Measurements from ENCODE around the gene CCDC57. TPM values are rescaled to one million over a fixed set of nuclear protein-coding genes. Genes with fewer than 3 reads are reported as not detected.

Gene CCDC57
- total RNA-seq, 1 donor from 2014 or later = 56.6 TPM

GRCh38 chr17:82239926-82240505 lies 27.4 kb upstream of the CCDC57 start:
- intact Hi-C loops (cut with micrococcal nuclease) = loop anchor here (5.0 to 10.0 kb wide), 2 partner anchors 32 to 315 kb away; partner anchors contain the start of gene CSNK1D
- DNase-seq (no peak), ATAC-seq (ENCODE audit: low read depth) (no peak)
- ChIA-PET CTCF (no interaction called here), POLR2A (interaction anchor here (1.2 to 1.3 kb wide), 2 partner anchors 11 to 34 kb away, joined by 3 to 5 read pairs; partner anchors contain the start of gene SLC16A3)
- Mint-ChIP-seq H3K4me1 (peaks cover 36% of the 10 kb centered on the region), H3K27me3 (no peaks in the 10 kb centered on the region), H3K9me3 (no peaks in the 10 kb centered on the region), H3K27ac (no peak overlapping the region), H3K36me3 (ENCODE audit: low read depth) (peaks cover 41% of the 10 kb centered on the region), H3K4me3 (no peak overlapping the region)
- TF ChIP-seq, protein P1, sequence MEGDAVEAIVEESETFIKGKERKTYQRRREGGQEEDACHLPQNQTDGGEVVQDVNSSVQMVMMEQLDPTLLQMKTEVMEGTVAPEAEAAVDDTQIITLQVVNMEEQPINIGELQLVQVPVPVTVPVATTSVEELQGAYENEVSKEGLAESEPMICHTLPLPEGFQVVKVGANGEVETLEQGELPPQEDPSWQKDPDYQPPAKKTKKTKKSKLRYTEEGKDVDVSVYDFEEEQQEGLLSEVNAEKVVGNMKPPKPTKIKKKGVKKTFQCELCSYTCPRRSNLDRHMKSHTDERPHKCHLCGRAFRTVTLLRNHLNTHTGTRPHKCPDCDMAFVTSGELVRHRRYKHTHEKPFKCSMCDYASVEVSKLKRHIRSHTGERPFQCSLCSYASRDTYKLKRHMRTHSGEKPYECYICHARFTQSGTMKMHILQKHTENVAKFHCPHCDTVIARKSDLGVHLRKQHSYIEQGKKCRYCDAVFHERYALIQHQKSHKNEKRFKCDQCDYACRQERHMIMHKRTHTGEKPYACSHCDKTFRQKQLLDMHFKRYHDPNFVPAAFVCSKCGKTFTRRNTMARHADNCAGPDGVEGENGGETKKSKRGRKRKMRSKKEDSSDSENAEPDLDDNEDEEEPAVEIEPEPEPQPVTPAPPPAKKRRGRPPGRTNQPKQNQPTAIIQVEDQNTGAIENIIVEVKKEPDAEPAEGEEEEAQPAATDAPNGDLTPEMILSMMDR (IDR thresholded peaks at IDR 0.05) = no peak

DNA sequence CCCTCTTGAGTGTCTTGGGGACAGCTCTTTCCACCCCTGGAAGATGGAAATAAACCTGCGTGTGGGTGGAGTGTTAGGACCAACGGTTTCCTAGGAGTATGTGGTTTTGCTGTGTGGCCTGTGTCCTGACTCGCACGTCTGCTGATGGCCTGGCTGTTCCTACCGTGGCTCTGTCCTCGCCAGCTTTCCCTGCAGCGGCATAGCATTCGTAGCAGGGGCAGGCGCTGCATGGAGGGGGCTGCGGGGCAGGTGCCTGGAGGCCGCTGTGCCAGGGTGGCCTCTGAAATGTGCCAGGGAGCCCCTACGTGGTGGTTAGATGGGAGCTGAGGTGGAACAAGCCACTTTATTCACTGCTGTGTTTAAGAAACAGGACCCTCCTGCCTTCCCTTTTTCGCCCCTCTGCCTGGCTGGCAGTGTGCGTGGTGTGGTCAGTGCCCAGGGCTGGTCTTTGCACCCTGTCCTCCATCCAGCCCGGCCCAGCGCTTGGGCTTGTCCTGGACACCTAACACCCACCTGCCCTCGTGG lies 26.8 kb upstream of the CCDC57 start:
- H3K36me3 Mint-ChIP-seq (ENCODE audit: low read depth) = peaks cover 35% of the 10 kb centered on the region
- H3K9me3 Mint-ChIP-seq = no peaks in the 10 kb centered on the region
- CTCF ChIA-PET = interaction anchor here (1.5 kb wide), 1 partner anchor 27 kb away, joined by 3 read pairs; the partner anchor contains the start of gene CCDC57
- TF ChIP-seq, protein P1 (IDR thresholded peaks at IDR 0.05) = no peak
- intact Hi-C loops (cut with micrococcal nuclease) = loop anchor here (5.0 to 10.0 kb wide), 2 partner anchors 33 to 315 kb away; partner anchors contain the start of gene CSNK1D
- no peak overlapping the region for H3K27ac Mint-ChIP-seq
- no peaks in the 10 kb centered on the region for H3K27me3 Mint-ChIP-seq
- no peak overlapping the region for H3K4me3 Mint-ChIP-seq
- POLR2A ChIA-PET = interaction anchor here (1.2 to 1.3 kb wide), 2 partner anchors 10 to 34 kb away, joined by 3 to 5 read pairs; partner anchors contain the start of gene SLC16A3
- peaks cover 39% of the 10 kb centered on the region for H3K4me1 Mint-ChIP-seq
- DNase-seq (no peak), ATAC-seq (ENCODE audit: low read depth) (no peak)

GRCh38 chr17:82238472-82239201 lies 26.0 kb upstream of the CCDC57 start:
- no peaks in the 10 kb centered on the region for H3K9me3 Mint-ChIP-seq
- peak overlapping the region; percentile 80 for H3K27ac Mint-ChIP-seq
- DNase-seq (no peak), ATAC-seq (ENCODE audit: low read depth) (peak; percentile 21)
- H3K36me3 Mint-ChIP-seq (ENCODE audit: low read depth) = peaks cover 27% of the 10 kb centered on the region
- peak overlapping the region; percentile 71 for H3K4me3 Mint-ChIP-seq
- ChIA-PET CTCF (interaction anchor here (1.5 kb wide), 1 partner anchor 26 kb away, joined by 3 read pairs; the partner anchor contains the start of gene CCDC57), POLR2A (interaction anchor here (0.6 to 1.2 kb wide), 3 partner anchors 32 to 59 kb away, joined by 3 to 5 read pairs (median 3); no protein-coding TSS in a partner anchor)
- H3K4me1 Mint-ChIP-seq = peaks cover 44% of the 10 kb centered on the region
- no peaks in the 10 kb centered on the region for H3K27me3 Mint-ChIP-seq
- TF ChIP-seq, protein P1 (IDR thresholded peaks at IDR 0.05) = no peak
- intact Hi-C loops (cut with micrococcal nuclease) = loop anchor here (5.0 to 10.0 kb wide), 2 partner anchors 34 to 316 kb away; partner anchors contain the start of gene CSNK1D

GRCh38 chr17:82237746-82238471 lies 25.3 kb upstream of the CCDC57 start:
- H3K36me3 Mint-ChIP-seq (ENCODE audit: low read depth) = peaks cover 20% of the 10 kb centered on the region
- no peak for DNase-seq
- no peak overlapping the region for H3K4me3 Mint-ChIP-seq
- TF ChIP-seq, protein P1 (IDR thresholded peaks at IDR 0.05) = no peak
- H3K9me3 Mint-ChIP-seq = no peaks in the 10 kb centered on the region
- ChIA-PET POLR2A (interaction anchor here (0.6 to 1.8 kb wide), 3 partner anchors 9 to 60 kb away, joined by 3 to 5 read pairs (median 5); partner anchors contain the start of gene SLC16A3), CTCF (interaction anchor here (1.5 kb wide), 1 partner anchor 26 kb away, joined by 3 read pairs; the partner anchor contains the start of gene CCDC57)
- H3K27ac Mint-ChIP-seq = peak overlapping the region; percentile 18
- peaks cover 51% of the 10 kb centered on the region for H3K4me1 Mint-ChIP-seq
- no peaks in the 10 kb centered on the region for H3K27me3 Mint-ChIP-seq
- intact Hi-C loops (cut with micrococcal nuclease) = loop anchor here (5.0 to 10.0 kb wide), 2 partner anchors 34 to 317 kb away; partner anchors contain the start of gene CSNK1D
- ATAC-seq (ENCODE audit: low read depth) = no peak

All from activated B cell treated with CpG ODN at 0.5 μM for 24 hours (primary cell).